GM18499 (cell line): ENCODE results near the gene PRR29.
A peak's percentile ranks its signal among the peaks of the same experiment; 100 is the strongest.
"Not testable (repeated sequence)": the region's sequence is repeated elsewhere in the genome, so short reads cannot be mapped to it uniquely, and the experiment has no call there.

ENCODE experiments used
- ATAC-seq: cut with Tn5 transposase; IDR thresholded peaks from one replicate; pipeline ENCODE4 v1.9.1; 2021; ENCODE audit warnings: moderate number of reproducible peaks; ENCODE audit not compliant: insufficient read depth, unreplicated experiment

The PRR29 gene

GRCh38 chr17:64008346-64008745 lies 10.2 kb downstream of the PRR29 start:
- no peak for ATAC-seq

GRCh38 chr17:64008830-64009229 lies 10.7 kb downstream of the PRR29 start:
- ATAC-seq = no peak

DNA sequence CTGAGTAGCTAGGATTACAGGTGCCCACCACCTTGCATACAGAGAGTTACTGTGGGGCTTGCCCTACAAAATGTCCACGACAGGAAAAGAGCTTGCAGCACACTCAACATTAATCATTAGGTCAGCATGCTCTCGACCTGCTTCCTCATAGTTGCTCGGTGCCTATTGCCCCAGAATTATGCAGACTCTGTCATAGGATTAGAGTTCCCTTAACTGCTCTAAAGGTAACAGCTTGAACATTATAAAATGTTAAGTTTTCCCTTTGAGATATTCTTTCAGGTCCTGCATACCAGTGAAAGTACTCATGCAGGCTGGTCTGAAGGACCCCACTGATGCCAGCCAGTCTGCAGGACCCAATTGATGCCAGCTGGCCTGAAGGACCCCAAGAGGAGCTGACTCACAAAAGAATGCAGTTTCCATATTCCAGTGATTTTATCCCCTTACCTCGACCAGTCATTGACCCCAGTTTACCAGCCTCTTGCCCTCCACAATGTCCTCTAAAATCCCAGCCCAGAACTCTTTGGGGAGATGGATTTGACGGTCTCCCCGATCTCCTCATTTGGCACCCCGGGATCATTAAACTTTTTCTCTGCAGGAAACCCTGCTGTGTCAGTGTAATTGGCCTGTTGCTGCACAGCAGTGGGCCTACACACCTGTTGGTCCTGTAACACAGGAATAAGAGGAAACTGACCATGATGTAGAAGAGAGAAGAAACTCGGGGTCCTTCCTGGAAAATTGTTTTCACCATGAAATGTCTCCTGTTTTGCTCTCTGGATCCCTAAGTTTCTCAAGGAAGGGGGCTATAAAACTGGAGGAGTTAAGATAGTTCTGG lies 11.6 kb downstream of the PRR29 start:
- ATAC-seq = no peak

- no peak for ATAC-seq
Measured at GRCh38 chr17:64015447-64015846, 17.3 kb downstream of the PRR29 start.

DNA sequence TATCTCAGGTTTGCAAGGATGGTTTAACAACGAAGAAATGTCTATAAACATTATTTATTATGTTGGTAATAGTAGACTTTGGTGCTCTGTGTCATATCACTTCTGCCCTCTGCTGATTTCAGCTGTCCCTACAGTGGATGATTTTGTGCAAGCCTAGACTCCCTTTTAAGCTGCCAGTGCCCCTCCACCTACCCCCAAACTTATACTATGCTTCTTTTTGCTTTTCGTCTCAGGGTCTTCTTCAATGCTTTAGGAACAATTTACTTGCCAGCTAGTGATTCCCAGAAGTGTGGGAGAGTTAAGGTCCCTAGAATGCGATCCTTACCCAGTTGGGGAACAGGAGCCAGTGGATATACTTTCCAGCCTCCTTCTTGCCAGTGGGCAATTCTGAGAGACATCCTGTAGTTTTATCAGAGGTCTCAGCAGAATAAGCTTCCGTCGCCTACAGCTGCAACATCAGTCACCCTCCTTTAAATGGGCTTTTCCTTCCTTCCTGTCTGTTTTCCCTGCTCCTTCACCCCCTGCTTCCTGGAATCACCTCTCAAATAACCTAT lies 18.2 kb downstream of the PRR29 start:
- ATAC-seq = no peak

GRCh38 chr17:64016974-64017373 lies 18.8 kb downstream of the PRR29 start:
- no peak for ATAC-seq

DNA sequence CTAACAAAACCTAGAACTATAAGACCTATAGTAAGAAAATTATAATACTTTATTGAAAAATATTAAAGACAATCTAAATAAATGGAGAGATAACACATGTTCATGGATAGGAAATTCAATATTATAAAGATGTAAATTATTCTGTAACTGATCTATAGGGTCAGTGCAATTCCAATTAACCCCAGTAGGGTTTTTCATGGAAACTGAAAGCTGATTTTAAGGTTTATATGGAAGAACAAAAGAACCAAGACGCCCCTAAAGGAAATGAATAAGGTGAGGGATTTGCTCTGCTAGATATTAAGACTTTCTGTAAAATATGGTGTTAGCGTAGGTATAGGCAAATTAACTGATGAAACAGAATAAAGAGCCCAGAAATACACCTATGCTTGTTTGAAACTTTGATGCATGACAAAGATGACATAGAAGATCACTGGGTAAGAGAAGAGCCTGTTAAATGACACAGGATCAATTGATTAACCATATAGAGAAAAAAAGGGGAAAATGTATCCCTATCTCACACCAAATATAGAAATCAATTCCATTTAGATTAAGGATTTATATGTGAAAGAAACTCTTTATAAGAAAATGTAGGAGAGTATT lies 19.3 kb downstream of the PRR29 start:
- no peak for ATAC-seq

DNA sequence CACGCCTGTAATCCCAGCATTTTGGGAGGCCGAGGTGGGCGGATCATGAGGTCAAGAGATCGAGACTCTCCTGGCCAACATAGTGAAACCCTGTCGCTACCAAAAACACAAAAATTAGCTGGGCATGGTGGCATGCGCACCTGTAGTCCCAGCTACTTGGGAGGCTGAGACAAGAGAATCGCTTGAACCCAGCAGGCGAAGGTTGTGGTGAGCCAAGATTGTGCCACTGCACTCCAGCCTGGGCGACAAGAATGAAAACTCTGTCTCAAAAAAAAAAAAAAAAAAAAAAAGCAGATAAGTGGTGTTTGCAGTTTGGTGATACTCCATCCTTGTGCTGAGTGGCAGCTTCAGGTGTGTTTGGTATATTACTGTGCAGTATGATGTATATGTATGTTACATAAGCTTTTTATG lies 21.4 kb downstream of the PRR29 start:
- not testable (repeated sequence) for ATAC-seq

GRCh38 chr17:64020056-64020766 lies 22.1 kb downstream of the PRR29 start, which contains the start of gene ICAM2:
ICAM2 (minus strand) TSS chr17:64020633; CDS start chr17:64006691, 13,942 bp downstream.
- peak; percentile 44 for ATAC-seq

GRCh38 chr17:64022611-64023063 lies 24.5 kb downstream of the PRR29 start:
- ATAC-seq = no peak

- no peak for ATAC-seq
Measured at GRCh38 chr17:64024215-64024654, 26.1 kb downstream of the PRR29 start.

GRCh38 chr17:64024781-64025731 lies 26.9 kb downstream of the PRR29 start:
- no peak for ATAC-seq

- peak; percentile 52 for ATAC-seq
Measured at GRCh38 chr17:64025732-64026294, 27.7 kb downstream of the PRR29 start.

- ATAC-seq = no peak
Measured at GRCh38 chr17:64028874-64029464, 30.8 kb downstream of the PRR29 start.

DNA sequence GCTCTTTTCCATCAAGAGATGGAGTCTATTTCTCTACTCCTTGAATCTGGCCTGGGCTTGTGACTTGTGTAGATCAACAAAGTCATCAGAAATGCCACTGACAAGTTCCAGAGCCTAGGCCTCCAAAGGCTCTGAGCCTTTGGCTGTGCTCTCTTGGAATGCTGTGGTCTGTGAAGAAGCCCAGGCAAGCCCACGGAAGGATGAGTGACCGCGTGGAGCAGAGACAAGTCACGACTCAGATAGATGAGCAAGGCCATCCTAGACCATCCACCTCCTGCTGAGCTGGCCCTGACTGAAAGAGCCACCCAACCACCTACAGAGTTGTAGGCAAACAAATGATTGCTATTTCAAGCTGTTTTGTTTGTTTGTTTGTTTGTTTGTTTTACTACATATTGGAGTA lies 33.9 kb downstream of the PRR29 start:
- ATAC-seq = no peak

DNA sequence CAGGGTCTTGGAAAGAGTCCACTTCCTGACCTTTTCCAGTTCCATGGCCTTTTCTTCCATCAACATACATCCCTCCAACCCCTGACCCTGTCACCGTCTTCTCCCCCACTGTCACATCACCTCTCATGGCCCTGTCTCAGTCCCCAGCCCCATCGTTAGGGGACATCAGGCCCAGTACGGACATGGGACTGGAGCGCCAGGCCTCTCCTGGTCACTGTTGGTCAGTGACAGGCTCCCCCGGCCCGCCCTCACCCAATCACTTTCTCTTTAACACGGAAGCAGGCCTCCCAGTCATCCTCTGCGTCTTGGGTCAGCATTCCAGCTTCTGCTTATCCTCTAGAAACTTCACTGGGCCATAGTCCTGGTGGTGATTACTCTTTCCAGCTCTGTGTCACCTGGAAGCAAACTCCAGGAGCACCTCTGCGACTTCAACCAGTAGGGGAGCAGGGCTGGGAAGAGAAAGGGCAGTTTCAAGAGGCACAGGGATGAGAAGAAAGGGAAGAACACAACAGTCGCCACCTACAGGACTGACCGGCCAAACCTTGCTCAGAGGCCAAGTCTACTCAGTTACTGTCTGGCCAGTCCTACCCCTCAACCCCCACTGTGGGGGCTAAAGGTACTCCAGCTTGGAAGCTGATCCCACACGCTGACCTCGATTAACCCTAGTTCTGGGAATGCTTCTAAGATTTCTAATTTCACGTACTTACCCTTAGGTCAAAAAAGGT lies 38.2 kb downstream of the PRR29 start:
- ATAC-seq = no peak

DNA sequence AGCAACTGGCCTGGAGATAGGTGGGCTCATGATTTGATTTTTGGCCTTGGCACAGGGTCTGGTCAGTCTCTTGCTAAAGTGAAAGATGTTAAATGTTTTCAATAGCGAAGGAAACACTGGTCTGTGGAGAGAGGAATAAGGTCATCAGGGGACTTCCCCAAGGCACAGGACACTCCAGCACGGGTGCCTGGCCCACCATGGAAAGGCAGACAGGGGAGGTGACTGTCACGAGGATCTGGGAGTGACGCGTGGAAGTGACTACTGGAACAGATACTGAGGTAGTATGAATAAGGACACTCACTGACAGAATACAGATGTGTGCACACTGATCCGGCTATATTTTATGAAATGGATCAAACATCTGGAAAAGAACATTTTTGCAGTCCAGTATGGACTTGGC lies 39.0 kb downstream of the PRR29 start:
- no peak for ATAC-seq

- ATAC-seq = no peak
Measured at GRCh38 chr17:64037802-64038201, 39.7 kb downstream of the PRR29 start.
